Naive thymus-derived CD4-positive, alpha-beta T cell (primary cell): ENCODE measurements around the gene DDR1. TPM values are rescaled to one million over a fixed set of nuclear protein-coding genes. Genes with fewer than 3 reads are reported as not detected.

Experiments used
- ATAC-seq: fragments of 150-1000 bp; cut with Tn5 transposase; 2 replicates; pipeline ENCODE4 v1.10.0; 2021; ENCODE audit warnings: mild to moderate bottlenecking, moderate library complexity
- CTCF ChIA-PET: fragments of 350-600 bp; sonication (Branson Sonifier 250); formaldehyde crosslinking; loops from one replicate; lab custom pipeline; 2021; ENCODE audit warnings: antibody characterized with exemption; lab: Charles Lee
- POLR2A ChIA-PET: fragments of 350-600 bp; sonication (Branson Sonifier 250); formaldehyde crosslinking; loops from one replicate; lab custom pipeline; 2021; ENCODE audit warnings: antibody characterized with exemption, inconsistent platforms; lab: Charles Lee
- DNase-seq, 9 donors: peaks; one replicate each; pipeline versions ENCODE4 v3.0.0 to v3.0.0-alpha.2; 2020 to 2022; ENCODE audit warnings: mixed read lengths in 1 of 9
- H3K27ac ChIP-seq: one replicate; pipeline ENCODE4 v1.7.0; 2013; ENCODE audit warnings: mild to moderate bottlenecking, low read depth, low read length, moderate library complexity
- H3K27me3 ChIP-seq, 2 donors: one replicate each; pipeline ENCODE4 v1.7.0; 2013; ENCODE audit warnings: low read length in 2 of 2, mild to moderate bottlenecking in 2 of 2, moderate library complexity in 2 of 2; ENCODE audit not compliant: control insufficient read depth in 2 of 2, insufficient read depth in 2 of 2
- H3K36me3 ChIP-seq, 3 experiments: 1 replicate in 2 of 3; 2 replicates in 1 of 3; pipeline ENCODE4 v1.7.0; 2013; ENCODE audit warnings: low read length in 3 of 3, mild to moderate bottlenecking in 3 of 3, moderate library complexity in 1 of 3; ENCODE audit not compliant: insufficient read depth in 3 of 3, control insufficient read depth in 2 of 3
- H3K4me1 ChIP-seq, 2 donors: one replicate each; pipeline ENCODE4 v1.7.0; 2013; ENCODE audit warnings: low read length in 2 of 2, mild to moderate bottlenecking in 2 of 2, moderate library complexity in 1 of 2; ENCODE audit not compliant: control insufficient read depth in 2 of 2, insufficient read depth in 2 of 2
- H3K4me3 ChIP-seq: 2 replicates; pipeline ENCODE4 v1.7.0; 2013; ENCODE audit warnings: mild to moderate bottlenecking, low read length
- H3K9me3 ChIP-seq, 3 experiments: 1 replicate in 2 of 3; 2 replicates in 1 of 3; pipeline ENCODE4 v1.7.0; 2013; ENCODE audit warnings: low read length in 3 of 3; ENCODE audit not compliant: control insufficient read depth in 2 of 3
- H3K27ac Mint-ChIP-seq, 9 donors: one replicate each; pipeline ENCODE4 v1.8.0; 2020 to 2022; ENCODE audit warnings: mixed read lengths in 9 of 9, mild to moderate bottlenecking in 8 of 9, moderate library complexity in 5 of 9, inconsistent platforms in 2 of 9
- H3K27me3 Mint-ChIP-seq, 5 donors: one replicate each; pipeline ENCODE4 v1.8.0; 2021 to 2022; ENCODE audit warnings: mixed read lengths in 5 of 5, mild to moderate bottlenecking in 1 of 5
- H3K36me3 Mint-ChIP-seq, 5 donors: one replicate each; pipeline ENCODE4 v1.8.0; 2020 to 2022; ENCODE audit warnings: mixed read lengths in 5 of 5, mild to moderate bottlenecking in 3 of 5, inconsistent platforms in 1 of 5
- H3K4me1 Mint-ChIP-seq, 7 donors: one replicate each; pipeline ENCODE4 v1.8.0; 2020 to 2022; ENCODE audit warnings: mixed read lengths in 7 of 7, mild to moderate bottlenecking in 3 of 7, inconsistent platforms in 1 of 7
- H3K4me3 Mint-ChIP-seq, 10 donors: one replicate each; pipeline ENCODE4 v1.8.0; 2020 to 2022; ENCODE audit warnings: mild to moderate bottlenecking in 10 of 10, mixed read lengths in 10 of 10, moderate library complexity in 6 of 10, inconsistent platforms in 2 of 10
- H3K9me3 Mint-ChIP-seq, 11 donors: one replicate each; pipeline ENCODE4 v1.8.0; 2020 to 2022; ENCODE audit warnings: mixed read lengths in 11 of 11, mild to moderate bottlenecking in 4 of 11, inconsistent platforms in 1 of 11, moderate library complexity in 1 of 11
- intact Hi-C, 2 donors: fragments of 100-400 bp; cut with micrococcal nuclease; formaldehyde crosslinking; loops; one replicate each; pipeline ENCODE4 v1.15.1; 2023
- polyA plus RNA-seq, 2 donors: library from polyadenylated mRNA; unstranded; fragments of 300-500 nt; fragmentation: Illumina TruSeq; gene quantifications; one replicate each; pipeline ENCODE4 v1.2.3, GENCODE V29; 2021
- total RNA-seq, 6 experiments: library from RNA in 5 of 6; stranded (reverse) in 5 of 6; gene quantifications; 1 replicate in 5 of 6; 2 replicates in 1 of 6; pipeline ENCODE4 v1.2.3 and lab custom pipeline; 2021 to 2026

The DDR1 gene
- total and polyA plus RNA-seq, 7 experiments from 2014 or later, result 1.8 to 23.8 (median 17.3) TPM

- H3K9me3 Mint-ChIP-seq, result no peaks in the 10 kb centered on the region
- ChIA-PET POLR2A (interaction anchor here (0.9 to 1.3 kb wide), 2 partner anchors 13 to 30 kb away, joined by 3 read pairs; no protein-coding TSS in a partner anchor), CTCF (interaction anchor here (0.6 to 2.0 kb wide), 3 partner anchors 14 to 250 kb away, joined by 3 to 5 read pairs (median 3); no protein-coding TSS in a partner anchor)
- no peak overlapping the region for H3K27ac ChIP-seq
- no peaks in the 10 kb centered on the region for H3K27me3 Mint-ChIP-seq
- H3K27me3 ChIP-seq, result no peaks in the 10 kb centered on the region
- H3K4me1 ChIP-seq, result peaks cover 0 to 11% of the 10 kb centered on the region in 2 donors
- ATAC-seq, result no peak
- no peaks in the 10 kb centered on the region for H3K9me3 ChIP-seq
- intact Hi-C loops, result no loop called here
- H3K36me3 ChIP-seq, result no peaks in the 10 kb centered on the region
- peak overlapping the region; percentile 31 to 63 (median 54) for H3K4me3 Mint-ChIP-seq
- H3K36me3 Mint-ChIP-seq, result peaks cover 0 to 2% (median 0%) of the 10 kb centered on the region in 5 donors
- no peak overlapping the region for H3K4me3 ChIP-seq
- peak overlapping the region in 7 of 9 donors; percentile 1 to 81 (median 51) for H3K27ac Mint-ChIP-seq
- H3K4me1 Mint-ChIP-seq, result peaks cover 27 to 54% (median 37%) of the 10 kb centered on the region in 7 donors
- no peak for DNase-seq
Observed at GRCh38 chr6:30842754-30843610, 41.3 kb upstream of the DDR1 start.

DNA sequence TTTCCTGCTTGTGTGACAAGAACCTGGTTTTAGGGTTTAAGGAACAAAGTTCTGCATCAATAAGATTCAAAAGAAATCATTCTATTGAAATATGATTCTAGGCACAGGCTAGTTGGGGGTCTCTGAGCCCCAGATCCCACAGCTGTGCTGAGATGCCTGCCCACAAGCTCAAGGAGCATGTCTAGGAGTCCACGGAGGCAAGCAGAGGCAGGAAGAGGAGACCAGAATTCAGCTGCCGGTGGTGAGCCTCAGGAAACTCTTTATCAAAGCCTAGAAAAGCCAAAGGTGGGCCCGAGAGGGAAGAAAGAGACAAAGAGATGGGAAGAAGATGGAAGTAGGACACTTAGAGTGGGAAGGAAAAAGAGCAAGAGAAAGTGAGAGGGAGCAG, 40.7 kb upstream of the DDR1 start:
- H3K4me3 ChIP-seq, result no peak overlapping the region
- no peaks in the 10 kb centered on the region for H3K27me3 Mint-ChIP-seq
- peaks cover 26 to 53% (median 36%) of the 10 kb centered on the region in 7 donors for H3K4me1 Mint-ChIP-seq
- POLR2A ChIA-PET, result interaction anchor here (0.6 to 1.3 kb wide), 3 partner anchors 14 to 268 kb away, joined by 3 read pairs; no protein-coding TSS in a partner anchor
- no peak for DNase-seq
- H3K36me3 ChIP-seq, result no peaks in the 10 kb centered on the region
- H3K36me3 Mint-ChIP-seq, result peaks cover 0 to 2% (median 0%) of the 10 kb centered on the region in 5 donors
- H3K9me3 ChIP-seq, result no peaks in the 10 kb centered on the region
- no peak overlapping the region for H3K27ac ChIP-seq
- no peaks in the 10 kb centered on the region for H3K27me3 ChIP-seq
- H3K4me3 Mint-ChIP-seq, result peak overlapping the region; percentile 9 to 66 (median 56)
- intact Hi-C loops, result no loop called here
- H3K27ac Mint-ChIP-seq, result peak overlapping the region in 7 of 9 donors; percentile 1 to 81 (median 51)
- H3K4me1 ChIP-seq, result peaks cover 0 to 11% of the 10 kb centered on the region in 2 donors
- no peaks in the 10 kb centered on the region for H3K9me3 Mint-ChIP-seq
- ATAC-seq, result no peak
- CTCF ChIA-PET, result interaction anchor here (0.6 to 2.0 kb wide), 4 partner anchors 15 to 249 kb away, joined by 3 to 5 read pairs (median 4); no protein-coding TSS in a partner anchor

DNA sequence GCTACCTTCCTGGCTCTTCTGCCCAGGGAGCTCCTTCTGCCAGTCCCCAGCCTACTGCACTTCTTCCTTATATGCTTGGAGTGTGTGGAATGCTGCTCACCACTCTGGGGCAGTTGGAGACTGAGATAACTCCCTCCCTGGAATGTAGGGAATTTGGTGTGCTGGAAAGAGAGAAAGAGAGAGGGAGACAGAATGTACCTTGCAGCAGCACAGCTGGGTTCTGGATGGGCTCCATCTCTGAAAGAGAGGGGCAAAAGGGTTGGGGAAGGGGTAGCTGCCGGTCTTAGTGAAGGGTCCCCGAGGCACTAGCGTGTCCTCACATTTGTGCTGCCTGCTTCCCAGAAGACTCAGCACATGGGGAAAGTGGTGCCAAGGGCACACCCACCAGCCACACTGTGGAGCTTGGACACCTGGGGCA, 40.2 kb upstream of the DDR1 start:
- Histone ChIP-seq H3K4me1 (peaks cover 0 to 11% of the 10 kb centered on the region in 2 donors), H3K36me3 (no peaks in the 10 kb centered on the region), H3K9me3 (no peaks in the 10 kb centered on the region), H3K27me3 (no peaks in the 10 kb centered on the region), H3K4me3 (no peak overlapping the region), H3K27ac (no peak overlapping the region)
- intact Hi-C loops, result no loop called here
- H3K4me1 Mint-ChIP-seq, result peaks cover 26 to 53% (median 33%) of the 10 kb centered on the region in 7 donors
- H3K27ac Mint-ChIP-seq, result peak overlapping the region in 3 of 9 donors; percentile 69 to 81 (median 80)
- H3K27me3 Mint-ChIP-seq, result no peaks in the 10 kb centered on the region
- H3K36me3 Mint-ChIP-seq, result peaks cover 0 to 2% (median 0%) of the 10 kb centered on the region in 5 donors
- ATAC-seq, result no peak
- peak overlapping the region in 3 of 10 donors; percentile 5 to 63 (median 48) for H3K4me3 Mint-ChIP-seq
- no peaks in the 10 kb centered on the region for H3K9me3 Mint-ChIP-seq
- ChIA-PET POLR2A (interaction anchor here (0.5 to 1.3 kb wide), 4 partner anchors 11 to 268 kb away, joined by 3 read pairs; no protein-coding TSS in a partner anchor), CTCF (interaction anchor here (0.6 to 1.3 kb wide), 4 partner anchors 14 to 33 kb away, joined by 3 to 4 read pairs (median 3); no protein-coding TSS in a partner anchor)
- DNase-seq, result no peak

DNA sequence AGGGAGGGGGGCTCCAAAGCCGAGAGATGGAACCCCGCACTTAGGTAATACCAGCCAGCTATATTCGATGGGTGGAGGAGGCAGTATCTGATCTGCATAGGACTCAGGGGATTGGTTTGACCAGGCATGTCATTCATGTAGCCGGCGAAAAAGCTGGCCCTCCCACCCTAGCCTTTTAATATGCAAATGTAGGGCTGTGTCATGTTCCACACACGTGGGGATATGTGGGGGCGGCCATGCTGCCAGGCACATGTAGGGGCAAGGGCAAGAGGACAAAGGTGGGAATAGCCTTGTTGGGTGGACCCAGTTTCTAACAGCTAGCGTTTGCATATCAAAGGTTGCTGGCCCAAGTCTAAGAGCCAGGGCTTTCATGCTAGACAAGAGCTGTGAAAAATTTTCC, 39.1 kb upstream of the DDR1 start:
- Mint-ChIP-seq H3K4me1 (peaks cover 26 to 53% (median 33%) of the 10 kb centered on the region in 7 donors), H3K36me3 (peaks cover 0 to 2% (median 0%) of the 10 kb centered on the region in 5 donors), H3K9me3 (peaks cover 0 to 10% (median 0%) of the 10 kb centered on the region in 11 donors), H3K4me3 (peak overlapping the region in 1 of 10 donors; percentile 15), H3K27ac (peak overlapping the region in 1 of 9 donors; percentile 38), H3K27me3 (no peaks in the 10 kb centered on the region)
- ATAC-seq (no peak), DNase-seq (no peak)
- H3K27ac ChIP-seq, result no peak overlapping the region
- no peaks in the 10 kb centered on the region for H3K9me3 ChIP-seq
- intact Hi-C loops, result no loop called here
- POLR2A ChIA-PET, result no interaction called here
- CTCF ChIA-PET, result interaction anchor here (0.6 to 1.1 kb wide), 3 partner anchors 15 to 55 kb away, joined by 3 to 4 read pairs (median 3); no protein-coding TSS in a partner anchor
- H3K36me3 ChIP-seq, result no peaks in the 10 kb centered on the region
- no peak overlapping the region for H3K4me3 ChIP-seq
- peaks cover 0 to 11% of the 10 kb centered on the region in 2 donors for H3K4me1 ChIP-seq
- H3K27me3 ChIP-seq, result no peaks in the 10 kb centered on the region

DNA sequence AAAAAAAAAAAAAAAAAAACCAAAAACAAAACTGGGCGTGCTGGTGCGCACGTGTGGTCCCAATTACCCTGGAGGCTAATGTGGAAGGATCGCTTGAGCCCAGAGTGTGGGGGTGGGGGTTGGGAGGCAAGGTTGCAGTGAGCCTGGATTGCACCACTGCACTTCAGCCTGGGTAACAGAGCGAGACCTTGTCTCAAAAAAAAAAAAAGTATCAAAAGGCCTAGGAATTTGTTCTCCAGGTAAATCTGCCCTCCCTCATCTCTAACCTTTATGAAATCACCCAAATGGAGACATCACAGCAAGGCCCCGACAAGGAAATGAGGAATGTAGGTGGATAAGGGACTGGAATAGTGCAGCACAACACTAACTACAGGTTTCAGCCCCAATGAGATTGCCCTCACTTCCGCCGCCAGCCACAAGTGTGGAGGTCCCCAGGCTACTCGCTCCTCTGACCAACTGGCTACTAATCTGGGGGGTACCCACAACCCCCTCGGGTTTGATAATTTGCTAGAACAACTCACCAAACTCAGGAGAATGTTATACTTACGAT, 36.8 kb upstream of the DDR1 start:
- POLR2A ChIA-PET, result no interaction called here
- H3K36me3 Mint-ChIP-seq, result peaks cover 0 to 13% (median 5%) of the 10 kb centered on the region in 5 donors
- intact Hi-C loops, result no loop called here

GRCh38 chr6:30847971-30848436, 36.3 kb upstream of the DDR1 start:
- H3K36me3 Mint-ChIP-seq, result peaks cover 0 to 15% (median 5%) of the 10 kb centered on the region in 5 donors
- H3K27ac ChIP-seq, result no peak overlapping the region
- no peaks in the 10 kb centered on the region for H3K27me3 Mint-ChIP-seq
- H3K9me3 ChIP-seq, result peaks cover 0 to 10% (median 0%) of the 10 kb centered on the region in 3 experiments
- no peaks in the 10 kb centered on the region for H3K36me3 ChIP-seq
- DNase-seq (no peak), ATAC-seq (no peak)
- no peak overlapping the region for H3K4me3 ChIP-seq
- peaks cover 13 to 31% (median 22%) of the 10 kb centered on the region in 7 donors for H3K4me1 Mint-ChIP-seq
- peaks cover 4 to 38% (median 15%) of the 10 kb centered on the region in 11 donors for H3K9me3 Mint-ChIP-seq
- CTCF ChIA-PET, result no interaction called here
- no peaks in the 10 kb centered on the region for H3K27me3 ChIP-seq
- H3K4me3 Mint-ChIP-seq, result no peak overlapping the region
- H3K27ac Mint-ChIP-seq, result peak overlapping the region in 1 of 9 donors; percentile 14
- intact Hi-C loops, result no loop called here
- POLR2A ChIA-PET, result no interaction called here
- peaks cover 0 to 11% of the 10 kb centered on the region in 2 donors for H3K4me1 ChIP-seq

More for the DNA sequence above, 36.8 kb upstream of the DDR1 start:
- peaks cover 0 to 11% of the 10 kb centered on the region in 2 donors for H3K4me1 ChIP-seq
- no peak overlapping the region for H3K4me3 Mint-ChIP-seq
- no peak overlapping the region for H3K4me3 ChIP-seq
- peaks cover 4 to 33% (median 12%) of the 10 kb centered on the region in 11 donors for H3K9me3 Mint-ChIP-seq
- H3K27me3 Mint-ChIP-seq, result no peaks in the 10 kb centered on the region
- no peak overlapping the region for H3K27ac ChIP-seq
- H3K36me3 ChIP-seq, result no peaks in the 10 kb centered on the region
- peaks cover 17 to 36% (median 26%) of the 10 kb centered on the region in 7 donors for H3K4me1 Mint-ChIP-seq
- CTCF ChIA-PET, result no interaction called here
- no peak for DNase-seq
- peaks cover 0 to 10% (median 0%) of the 10 kb centered on the region in 3 experiments for H3K9me3 ChIP-seq
- H3K27ac Mint-ChIP-seq, result peak overlapping the region in 1 of 9 donors; percentile 14
- ATAC-seq, result no peak
- no peaks in the 10 kb centered on the region for H3K27me3 ChIP-seq
